GM19397 (cell line): ENCODE data around the gene XYLT1.

Experiments used
- ATAC-seq: cut with Tn5 transposase; IDR thresholded peaks from one replicate; pipeline ENCODE4 v1.9.1; 2021; ENCODE audit warnings: mild to moderate bottlenecking, moderate library complexity; ENCODE audit not compliant: unreplicated experiment

The XYLT1 gene

DNA sequence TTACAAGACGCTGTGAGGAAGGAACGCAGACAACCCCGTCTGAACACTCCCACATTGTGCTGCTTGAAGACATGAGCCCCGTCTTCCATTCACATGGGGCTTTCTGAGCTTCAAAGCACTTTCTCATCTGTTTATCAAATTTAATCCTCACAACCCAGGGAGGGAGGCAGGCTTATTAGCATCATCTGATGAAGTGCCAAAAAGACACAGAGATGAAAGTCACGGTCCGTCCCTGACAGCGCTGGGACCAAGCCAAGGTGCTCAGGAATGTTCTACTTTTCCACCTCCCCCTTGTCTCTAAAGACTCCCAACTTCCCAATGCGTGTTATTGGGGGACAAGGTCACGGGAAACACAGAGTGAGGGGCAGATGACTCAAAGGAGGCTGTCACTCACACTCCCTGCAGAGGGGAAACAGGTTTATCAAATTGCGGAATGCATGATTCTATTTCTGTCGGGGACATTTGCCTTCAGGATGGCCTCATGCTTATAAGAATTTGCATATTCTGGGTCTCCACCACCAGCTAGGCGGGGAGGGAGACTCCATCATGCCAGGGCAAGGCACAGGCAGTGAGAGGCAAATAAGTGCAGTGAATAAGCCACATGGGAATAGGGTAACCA is 10.7 kb downstream of the XYLT1 start:
- ATAC-seq, result no peak

DNA sequence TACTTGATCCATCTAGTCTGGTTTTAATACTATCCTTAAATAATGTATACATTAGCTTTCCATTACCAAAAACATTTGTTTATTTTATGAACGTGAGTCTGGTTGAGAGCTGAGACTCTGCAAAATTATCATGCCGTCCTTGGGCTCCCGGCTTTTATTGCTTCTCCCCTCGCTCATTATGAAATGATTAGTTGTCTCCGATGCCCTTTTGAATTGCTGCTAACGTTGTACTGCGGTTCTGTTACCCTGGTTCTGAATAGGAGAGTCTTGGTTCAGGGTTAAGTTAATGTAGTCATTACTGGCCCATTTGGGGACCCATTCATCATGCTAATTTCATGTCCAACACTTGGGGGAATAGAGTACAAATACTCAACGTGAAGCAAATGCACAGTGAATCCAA is 12.8 kb downstream of the XYLT1 start:
- no peak for ATAC-seq

DNA sequence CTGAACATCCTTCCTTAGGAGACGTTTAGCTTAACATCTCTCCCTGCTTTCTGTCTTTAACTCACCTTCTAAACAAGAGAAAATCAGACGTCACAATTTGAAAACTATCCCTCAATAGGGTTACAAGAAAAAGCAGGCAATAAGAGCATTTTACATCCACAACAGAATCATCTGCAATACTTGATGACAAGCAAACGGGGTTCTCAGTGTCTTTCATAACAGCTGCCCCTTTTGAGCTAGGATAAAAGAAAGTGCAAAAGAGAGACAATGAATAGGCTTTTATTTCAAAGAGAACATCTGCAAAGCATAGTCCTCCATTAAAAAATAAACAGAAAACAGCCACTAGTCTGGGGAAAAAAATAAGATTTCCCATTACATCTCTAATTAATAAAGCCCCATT is 13.2 kb downstream of the XYLT1 start:
- ATAC-seq, result no peak

DNA sequence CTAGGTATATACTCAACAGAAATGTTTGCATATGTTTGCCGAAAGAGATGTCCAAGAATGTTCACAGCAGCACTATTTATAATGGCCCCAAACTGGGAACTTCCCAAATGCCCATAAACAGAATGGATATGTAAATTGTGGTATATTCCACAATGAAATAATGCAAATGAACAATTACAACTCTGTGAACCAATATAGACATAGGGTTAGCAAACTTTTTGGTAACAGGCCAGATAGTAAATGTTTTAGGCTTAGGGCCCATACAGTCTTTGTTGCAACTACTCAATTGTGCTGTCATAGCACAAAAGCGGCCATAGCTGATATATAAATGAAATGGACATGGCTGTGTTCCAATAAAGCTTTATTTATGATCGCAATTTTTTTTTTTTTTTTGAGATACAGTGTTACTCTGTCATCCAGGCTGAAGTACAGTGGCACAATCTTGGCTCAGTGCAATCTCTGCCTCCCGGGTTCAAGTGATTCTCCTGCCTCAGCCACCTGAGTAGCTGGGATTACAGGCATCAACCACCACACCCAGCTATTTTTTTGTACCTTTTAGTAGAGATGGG is 16.5 kb downstream of the XYLT1 start:
- ATAC-seq, result no peak

DNA sequence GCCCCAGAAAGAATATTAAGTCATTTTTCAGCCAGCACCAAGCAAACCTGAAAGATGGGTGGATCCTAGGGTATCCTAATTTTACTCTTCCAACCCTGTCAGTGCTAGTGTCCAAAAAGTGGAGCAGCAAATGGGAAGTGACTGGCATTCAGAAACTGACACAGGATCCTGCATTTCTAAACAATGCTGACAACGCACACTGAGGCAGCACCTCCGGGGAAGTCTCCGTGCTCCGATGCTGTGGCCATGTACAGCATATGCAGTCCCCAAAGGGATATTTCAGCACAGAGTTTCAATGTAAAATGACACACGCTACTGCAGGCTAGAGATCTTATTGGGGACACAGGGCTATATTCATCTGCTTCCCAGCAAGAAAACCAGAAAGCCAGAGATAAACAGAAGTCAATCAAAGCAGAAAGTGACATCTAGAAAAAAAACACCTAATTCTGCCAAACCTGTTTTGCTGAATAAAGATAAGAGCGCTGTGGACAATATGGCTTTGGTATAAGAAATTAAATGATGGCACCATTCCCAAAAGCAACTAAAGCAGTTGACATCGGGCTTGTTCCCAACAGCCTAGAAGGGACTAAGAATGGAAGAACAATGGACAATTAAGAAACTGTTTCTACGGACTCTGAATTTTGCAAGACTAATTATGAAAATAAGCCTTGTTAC is 17.3 kb downstream of the XYLT1 start:
- ATAC-seq, result no peak

DNA sequence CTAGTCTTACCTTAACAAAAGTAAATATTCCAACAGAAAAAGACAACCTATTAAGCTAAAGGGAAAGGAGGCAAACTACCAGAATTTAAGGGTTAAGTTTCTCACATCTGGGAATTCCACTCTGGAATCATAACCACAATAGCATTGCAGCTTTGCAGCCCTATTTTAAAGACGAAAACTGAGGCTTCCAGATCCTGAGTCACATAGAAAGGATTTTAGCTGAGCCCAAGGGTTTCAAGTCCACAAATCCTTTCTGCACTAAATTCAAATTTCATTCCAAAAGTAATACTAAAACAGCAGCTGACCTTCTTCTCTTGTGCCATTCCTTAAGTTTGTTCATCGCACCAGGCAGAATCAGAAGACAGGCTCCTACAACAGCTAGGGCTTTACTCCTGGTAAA is 17.8 kb downstream of the XYLT1 start:
- no peak for ATAC-seq

DNA sequence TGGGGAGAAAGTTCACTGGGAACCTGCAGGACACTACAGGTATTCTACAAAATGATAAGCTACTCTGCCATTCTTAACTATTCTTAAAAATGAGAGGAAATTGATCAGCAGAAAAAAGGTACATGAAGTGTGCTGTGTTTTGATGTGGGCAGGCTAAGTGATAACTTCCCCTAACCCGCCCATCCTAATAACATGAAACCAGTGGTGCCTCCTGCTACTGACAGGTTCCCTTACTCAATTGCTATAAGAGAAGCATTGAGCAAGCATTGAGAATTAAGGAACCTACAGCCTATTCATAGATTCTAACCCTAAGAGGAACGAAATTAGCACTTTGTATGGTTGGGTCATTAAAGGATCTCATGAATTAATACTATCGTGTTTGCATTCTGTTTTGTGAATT is 18.9 kb downstream of the XYLT1 start:
- ATAC-seq, result no peak

DNA sequence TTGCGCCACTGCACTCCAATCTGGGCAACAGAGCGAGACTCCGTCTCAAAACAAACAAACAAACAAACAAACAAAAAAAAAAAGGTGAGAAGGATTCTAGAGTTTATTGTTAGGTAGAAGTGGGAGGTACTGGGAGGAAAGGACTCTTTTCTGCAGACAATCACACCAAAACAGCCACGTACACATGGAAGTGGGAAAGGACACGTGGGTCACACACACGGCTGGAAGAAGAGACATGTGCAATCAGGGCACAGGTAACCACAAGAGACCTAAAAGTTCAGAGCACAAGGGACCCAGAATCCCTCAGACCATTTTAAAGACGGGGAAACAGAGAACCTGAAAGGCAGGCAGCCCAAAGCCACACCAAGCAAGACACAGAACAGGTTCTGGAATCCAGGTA is 20.5 kb downstream of the XYLT1 start:
- ATAC-seq, result no peak

DNA sequence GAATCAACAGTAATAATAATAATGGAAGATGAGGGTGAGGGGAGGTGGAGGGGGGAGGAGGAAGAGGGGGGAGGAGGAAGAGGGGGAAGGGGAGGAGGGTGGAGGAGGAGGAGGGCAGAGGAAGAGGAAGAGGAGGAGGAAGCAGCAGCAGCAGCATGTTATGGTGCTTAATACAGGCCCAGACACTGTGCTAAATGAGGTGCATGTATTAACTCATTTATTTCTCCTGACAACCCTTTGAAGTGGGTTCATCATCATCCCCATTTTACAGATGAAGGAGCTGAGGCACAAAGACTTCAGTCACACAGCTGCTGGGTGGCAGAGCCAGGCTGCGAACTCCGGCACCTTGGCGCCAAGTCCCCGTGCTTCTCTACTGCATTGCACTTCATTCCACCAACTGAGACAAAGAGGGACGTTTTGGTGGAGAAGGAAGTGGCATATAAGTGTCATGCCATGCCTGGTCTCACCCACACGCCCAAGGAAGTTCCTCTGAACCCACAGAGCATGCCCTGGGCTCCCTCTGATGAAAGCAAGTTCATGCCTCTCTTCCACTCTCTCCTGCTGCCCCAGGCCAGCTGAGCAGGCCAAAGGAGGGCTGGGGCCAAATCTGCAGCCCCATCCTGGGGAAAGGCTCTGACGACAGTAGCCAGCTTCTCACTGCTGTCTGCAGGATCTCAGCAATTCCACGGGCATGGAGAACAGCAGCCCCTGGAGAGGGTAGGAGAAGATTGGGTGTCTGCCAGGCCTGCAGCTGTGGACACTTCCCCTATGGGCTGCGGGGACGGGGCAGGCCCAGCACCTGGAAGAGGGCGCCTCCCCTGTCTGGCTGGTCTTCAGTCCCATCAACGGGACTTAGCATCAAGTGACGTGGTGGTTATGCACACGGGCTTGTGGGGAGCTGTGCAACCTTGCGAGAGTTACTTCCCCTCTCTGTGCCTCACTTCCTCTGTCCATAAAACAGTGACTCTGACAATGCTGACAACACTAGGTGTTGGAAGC is 21.8 kb downstream of the XYLT1 start:
- no peak for ATAC-seq

DNA sequence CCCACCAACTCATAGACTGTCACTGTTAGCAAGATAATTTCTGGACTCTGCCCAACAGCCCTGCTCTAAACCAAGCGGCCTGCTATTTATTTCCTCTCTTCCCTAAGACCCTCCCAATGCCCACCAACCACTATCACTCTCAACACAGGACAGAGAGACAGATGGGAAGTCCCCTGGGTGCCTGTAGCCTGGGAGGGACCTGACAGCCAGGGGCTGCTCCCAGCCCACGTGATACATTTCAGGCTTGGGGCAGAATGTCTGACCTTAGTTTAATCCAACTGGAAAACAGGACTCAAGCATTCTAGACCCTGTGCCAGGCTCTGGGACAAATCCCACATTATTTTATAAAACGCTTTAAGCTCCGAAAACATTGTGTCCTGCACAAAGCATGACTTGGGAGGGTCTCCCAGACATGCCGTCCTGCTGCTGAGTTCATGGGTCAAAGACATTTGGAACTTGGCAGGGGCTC is 23.6 kb downstream of the XYLT1 start:
- no peak for ATAC-seq

DNA sequence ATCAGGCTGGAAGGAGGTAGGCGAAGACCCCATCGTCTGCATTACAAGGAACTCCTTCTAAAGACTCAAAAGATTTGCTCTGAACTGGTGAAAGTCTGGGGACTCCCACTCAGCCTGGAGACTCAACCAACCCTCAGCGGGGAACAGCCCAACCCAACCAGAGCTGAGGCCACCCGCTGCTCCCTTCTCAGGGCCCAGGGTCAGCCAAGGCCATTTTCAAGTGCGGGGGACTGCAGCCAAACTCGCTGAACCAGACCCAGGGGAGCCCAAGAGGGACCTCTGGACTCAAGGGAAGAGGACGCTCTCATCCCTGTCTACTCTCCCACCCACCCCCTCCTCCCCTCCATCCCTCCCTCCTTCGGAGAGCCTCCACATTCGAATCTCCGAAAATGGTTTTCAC is 24.1 kb downstream of the XYLT1 start:
- no peak for ATAC-seq

DNA sequence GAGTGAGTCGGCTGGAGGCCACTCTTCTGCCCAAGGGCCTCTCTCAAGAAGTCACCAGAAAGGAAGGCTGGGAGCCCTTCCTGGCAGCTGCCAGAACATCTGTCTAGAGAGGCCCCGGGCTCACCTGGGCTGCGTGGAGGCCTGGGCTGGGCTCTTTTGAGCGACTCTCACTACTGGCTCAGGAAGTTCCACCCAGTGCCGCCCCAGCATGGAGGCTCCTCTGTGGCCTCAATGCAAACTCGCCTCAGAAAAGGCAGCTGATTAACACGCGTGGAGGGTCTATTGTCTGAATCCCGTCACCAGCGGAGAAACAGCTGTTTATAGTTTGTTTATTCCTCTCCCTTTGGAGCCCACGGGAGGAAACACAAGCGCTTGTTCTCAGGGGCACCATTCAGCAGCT is 25.3 kb downstream of the XYLT1 start:
- ATAC-seq, result no peak

DNA sequence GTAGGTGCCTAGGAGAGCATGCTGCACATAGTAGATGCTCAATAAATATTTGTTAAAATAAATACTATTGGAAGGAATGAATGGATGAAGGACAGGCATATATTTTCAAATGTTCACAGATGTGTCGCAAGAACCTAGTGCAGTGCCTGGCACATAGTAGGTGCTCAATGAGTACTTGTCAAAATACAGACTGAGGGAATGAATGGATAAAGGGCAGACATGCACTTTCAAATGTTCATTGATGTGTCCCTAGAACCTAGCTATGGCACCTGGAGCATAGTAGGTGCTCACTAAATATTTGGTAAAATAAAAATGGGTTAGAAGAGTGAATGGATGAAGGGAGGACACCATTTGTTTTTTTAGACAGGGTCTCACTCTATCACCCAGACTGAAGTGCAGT is 26.1 kb downstream of the XYLT1 start:
- ATAC-seq, result no peak

DNA sequence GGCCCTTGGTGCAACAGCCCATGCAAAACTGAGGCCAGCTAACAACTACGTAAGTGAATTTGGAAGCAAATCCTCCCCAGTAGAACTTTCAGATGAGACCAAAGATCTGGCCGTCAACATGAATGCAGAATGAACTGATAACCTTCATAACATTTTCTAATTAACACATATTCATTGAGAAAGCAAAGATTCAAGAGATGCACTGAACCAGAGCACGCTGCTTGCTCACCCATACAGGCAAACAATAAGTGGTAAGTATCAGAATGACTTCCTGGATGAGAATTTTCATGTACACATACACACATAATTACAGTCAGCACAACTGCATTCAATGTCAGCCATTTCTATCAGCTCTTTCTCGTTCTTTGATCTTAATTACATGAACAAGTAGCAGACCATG is 30.6 kb downstream of the XYLT1 start:
- ATAC-seq, result no peak

DNA sequence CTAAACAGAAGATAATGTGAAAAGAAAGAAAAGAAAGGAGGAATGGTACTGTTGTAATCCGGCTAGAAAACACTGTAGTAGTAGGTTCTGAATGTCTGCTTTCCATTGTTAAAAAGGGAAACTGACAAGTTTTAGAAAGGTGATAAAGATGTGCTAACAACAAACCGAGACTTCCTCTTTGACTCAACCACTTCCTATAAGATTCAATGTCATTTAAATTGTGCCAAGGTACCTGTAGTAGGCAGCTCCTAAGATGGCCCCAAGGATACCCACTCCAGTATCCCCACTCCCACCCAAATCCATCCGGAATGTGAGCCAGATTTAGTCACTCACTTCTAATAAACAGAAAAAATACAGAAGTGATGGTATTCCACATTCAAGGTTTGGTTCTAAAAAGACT is 31.2 kb downstream of the XYLT1 start:
- no peak for ATAC-seq

DNA sequence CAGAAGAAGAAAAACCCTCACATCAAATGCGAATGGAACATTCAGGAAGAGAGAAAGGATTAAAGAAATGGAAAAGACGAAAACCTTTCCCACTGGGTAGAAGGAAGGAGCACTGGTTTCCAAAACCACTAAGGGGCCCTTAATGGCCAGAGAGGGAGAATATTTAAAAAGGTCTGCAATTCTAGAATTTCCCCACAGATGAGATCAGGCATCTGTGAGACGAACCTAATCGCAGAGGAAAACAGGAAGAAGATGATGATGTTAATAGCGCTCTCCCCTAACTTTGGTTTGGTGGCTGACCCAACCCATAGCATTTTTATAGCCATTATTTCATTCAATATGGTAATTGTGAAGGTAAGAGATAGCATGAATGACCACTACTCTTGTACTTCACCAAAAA is 32.8 kb downstream of the XYLT1 start:
- no peak for ATAC-seq

DNA sequence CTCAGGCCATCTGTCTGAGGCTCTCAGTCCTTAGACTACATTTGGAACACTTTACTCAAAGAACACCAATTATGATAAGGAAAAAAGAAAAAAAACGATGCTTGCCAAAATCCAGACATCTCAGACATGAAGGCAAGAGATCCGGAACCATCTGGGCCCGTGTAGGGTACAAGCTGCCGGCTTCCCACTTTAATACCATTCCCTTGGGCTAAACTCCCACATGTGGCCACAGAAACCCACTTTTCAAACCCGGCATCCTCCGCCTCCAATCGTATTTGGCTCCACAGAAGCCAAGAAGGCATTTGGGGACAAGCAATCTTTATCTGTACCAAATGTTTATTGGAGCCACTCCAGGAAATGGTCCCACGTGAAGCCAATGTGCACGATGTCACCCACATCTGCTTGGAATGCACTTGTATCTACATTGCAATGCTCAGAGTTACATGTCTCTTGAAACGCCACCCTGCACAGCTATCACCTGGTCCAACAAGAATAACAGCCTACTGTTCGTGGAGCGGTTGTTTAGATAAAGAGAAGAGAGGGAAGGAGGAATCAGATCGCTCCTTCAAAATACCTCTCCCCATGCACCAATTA is 33.5 kb downstream of the XYLT1 start:
- ATAC-seq, result no peak

DNA sequence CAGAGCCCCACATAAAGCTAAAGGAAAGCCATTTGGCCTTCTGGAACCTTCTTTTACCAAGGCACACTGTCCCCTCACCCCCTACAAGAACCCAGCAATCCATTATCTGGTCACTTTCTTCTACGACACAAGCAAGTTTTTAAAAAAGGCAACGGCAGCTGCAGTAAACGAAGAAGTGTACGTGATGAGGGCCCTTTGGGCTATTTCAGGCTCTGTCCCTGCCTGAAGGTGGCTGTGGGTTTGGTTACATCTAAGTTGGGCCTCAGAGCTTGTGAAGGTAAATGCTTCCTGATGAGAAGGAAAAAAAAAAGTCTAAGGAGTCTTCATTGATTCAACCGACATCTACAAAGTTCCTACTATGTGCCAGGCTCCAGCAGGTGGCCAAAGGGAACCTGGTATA is 35.4 kb downstream of the XYLT1 start:
- ATAC-seq, result no peak

DNA sequence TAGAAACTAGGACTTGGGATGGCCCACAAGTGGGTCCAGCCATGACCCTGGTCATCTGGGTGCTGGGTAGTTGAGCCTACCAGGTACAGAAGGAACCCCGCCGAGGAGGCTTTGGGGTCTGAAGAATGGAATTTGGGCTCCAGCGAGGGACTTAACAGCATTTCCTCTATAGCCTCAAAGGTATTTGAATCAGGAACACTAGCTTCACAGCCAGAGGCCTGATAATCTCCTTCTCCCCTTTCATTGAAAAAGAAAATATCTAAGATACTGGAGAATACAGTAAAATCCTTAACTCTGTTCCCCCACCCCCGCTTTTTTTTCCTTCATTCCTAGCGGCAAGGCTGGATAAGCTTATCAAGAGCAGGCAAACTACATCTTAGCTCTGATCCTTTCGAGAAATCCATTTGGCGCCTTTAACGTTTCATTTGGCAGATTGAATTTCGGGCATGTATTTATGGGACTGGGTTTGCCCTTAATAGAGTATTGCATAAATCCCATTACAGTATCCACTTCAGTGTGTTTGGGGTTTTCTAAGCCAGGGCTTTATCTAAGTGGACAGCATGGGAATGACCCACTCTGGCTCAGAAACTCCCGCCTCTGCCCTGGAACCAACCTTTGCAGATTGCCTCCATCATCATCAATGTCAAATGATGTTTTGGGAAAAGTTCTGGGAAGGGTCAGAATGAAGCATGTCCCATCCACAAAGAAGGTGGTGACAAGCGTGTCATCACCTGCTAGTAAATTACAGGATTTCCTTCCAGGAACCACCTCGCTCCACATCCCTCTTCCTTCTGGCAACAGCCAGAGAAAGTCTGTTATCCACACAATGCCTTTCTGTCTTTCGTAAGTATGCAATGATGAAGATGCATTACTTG is 36.9 kb downstream of the XYLT1 start:
- no peak for ATAC-seq
